CD4-positive, alpha-beta T cell treated with Interleukin-1 beta for 1 hour (primary cell): ENCODE results near the gene TYW1.
"Not testable (repeated sequence)": the region's sequence is repeated elsewhere in the genome, so short reads cannot be mapped to it uniquely, and the experiment has no call there.

Source experiments
- DNase-seq, 2 donors: peaks; one replicate each; pipeline ENCODE4 v3.0.0-alpha.2; 2020 to 2022

Gene TYW1

GRCh38 chr7:67259363-67259762 lies 262.7 kb downstream of the TYW1 start:
- not testable (repeated sequence) for DNase-seq

GRCh38 chr7:67260166-67260586 lies 263.5 kb downstream of the TYW1 start:
- DNase-seq, result peak; percentile 2 to 36

GRCh38 chr7:67264000-67264399 lies 267.4 kb downstream of the TYW1 start:
- DNase-seq, result not testable (repeated sequence)

- DNase-seq, result not testable (repeated sequence)
Measured at GRCh38 chr7:67266070-67266469, 269.4 kb downstream of the TYW1 start.

- no peak for DNase-seq
Measured at GRCh38 chr7:67267914-67268313, 271.3 kb downstream of the TYW1 start.

- DNase-seq, result not testable (repeated sequence)
Measured at GRCh38 chr7:67269916-67270315, 273.3 kb downstream of the TYW1 start.
